ENCODE results near the gene LARGE1. TPM values are rescaled to one million over a fixed set of nuclear protein-coding genes. Genes with fewer than 3 reads are reported as not detected.

LARGE1 gene
- total RNA-seq, 4 donors from 2014 or later: 18.7 to 82.1 (median 39.2) TPM

DNA sequence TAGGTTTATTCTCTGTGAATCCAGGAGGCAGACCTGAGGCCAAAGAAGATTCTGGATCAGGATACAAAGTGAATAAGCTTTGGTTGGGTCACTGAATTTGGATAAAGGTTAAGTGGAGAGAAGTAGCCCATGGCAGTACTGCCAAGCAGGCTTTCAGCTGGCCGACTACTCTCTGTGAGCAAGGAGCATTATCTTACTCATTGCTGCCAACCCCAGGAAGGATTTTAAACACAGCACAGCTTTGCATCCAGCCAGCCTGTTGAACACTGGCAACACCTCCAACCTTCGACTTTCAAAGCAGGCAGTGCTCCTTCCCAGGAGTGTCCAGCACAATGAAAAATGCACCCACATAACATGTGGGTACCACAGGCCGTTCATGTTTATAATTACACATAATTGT lies 498.4 kb downstream of the LARGE1 start:
- intact Hi-C loops (cut with DNase I; ENCODE audit: low total_unique reads): no loop called here
- no peak for DNase-seq

DNA sequence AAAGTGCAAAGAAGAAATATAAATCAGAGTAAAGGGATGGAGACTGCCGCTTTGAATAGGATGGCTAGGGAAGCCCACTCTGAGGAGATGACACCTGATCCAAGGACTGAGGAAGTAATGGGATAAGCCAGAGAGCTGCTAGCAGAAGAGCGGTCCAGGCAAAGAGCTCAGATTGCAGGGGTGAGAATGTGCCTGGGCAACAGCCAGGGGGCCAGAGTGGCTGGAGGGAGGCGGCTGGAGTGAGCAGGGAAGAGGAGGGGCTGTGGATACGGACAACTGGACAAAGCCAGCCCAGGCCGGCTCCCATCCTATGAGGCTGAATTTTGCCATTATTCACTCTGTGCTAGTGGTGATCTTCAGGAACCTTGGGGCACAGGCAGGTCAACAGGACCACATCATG lies 501.8 kb downstream of the LARGE1 start:
- Histone ChIP-seq H3K4me1 (no peaks in the 10 kb centered on the region), H3K27me3 (no peaks in the 10 kb centered on the region), H3K36me3 (no peaks in the 10 kb centered on the region), H3K27ac (no peak overlapping the region), H3K9me3 (no peaks in the 10 kb centered on the region), H3K4me3 (no peak overlapping the region)
- intact Hi-C loops (cut with DNase I; ENCODE audit: low total_unique reads): no loop called here
- TF ChIP-seq POLR2A (IDR thresholded peaks at IDR 0.05): no peak
- TF ChIP-seq, protein P1, sequence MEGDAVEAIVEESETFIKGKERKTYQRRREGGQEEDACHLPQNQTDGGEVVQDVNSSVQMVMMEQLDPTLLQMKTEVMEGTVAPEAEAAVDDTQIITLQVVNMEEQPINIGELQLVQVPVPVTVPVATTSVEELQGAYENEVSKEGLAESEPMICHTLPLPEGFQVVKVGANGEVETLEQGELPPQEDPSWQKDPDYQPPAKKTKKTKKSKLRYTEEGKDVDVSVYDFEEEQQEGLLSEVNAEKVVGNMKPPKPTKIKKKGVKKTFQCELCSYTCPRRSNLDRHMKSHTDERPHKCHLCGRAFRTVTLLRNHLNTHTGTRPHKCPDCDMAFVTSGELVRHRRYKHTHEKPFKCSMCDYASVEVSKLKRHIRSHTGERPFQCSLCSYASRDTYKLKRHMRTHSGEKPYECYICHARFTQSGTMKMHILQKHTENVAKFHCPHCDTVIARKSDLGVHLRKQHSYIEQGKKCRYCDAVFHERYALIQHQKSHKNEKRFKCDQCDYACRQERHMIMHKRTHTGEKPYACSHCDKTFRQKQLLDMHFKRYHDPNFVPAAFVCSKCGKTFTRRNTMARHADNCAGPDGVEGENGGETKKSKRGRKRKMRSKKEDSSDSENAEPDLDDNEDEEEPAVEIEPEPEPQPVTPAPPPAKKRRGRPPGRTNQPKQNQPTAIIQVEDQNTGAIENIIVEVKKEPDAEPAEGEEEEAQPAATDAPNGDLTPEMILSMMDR (IDR thresholded peaks at IDR 0.05): no peak
- DNase-seq: no peak

More for the DNA sequence above, 498.4 kb downstream of the LARGE1 start:
- Histone ChIP-seq H3K4me3 (no peak overlapping the region), H3K9me3 (no peaks in the 10 kb centered on the region), H3K27me3 (no peaks in the 10 kb centered on the region), H3K36me3 (no peaks in the 10 kb centered on the region), H3K4me1 (no peaks in the 10 kb centered on the region), H3K27ac (no peak overlapping the region)
- TF ChIP-seq POLR2A (IDR thresholded peaks at IDR 0.05): no peak
- TF ChIP-seq, protein P1 (IDR thresholded peaks at IDR 0.05): no peak

DNA sequence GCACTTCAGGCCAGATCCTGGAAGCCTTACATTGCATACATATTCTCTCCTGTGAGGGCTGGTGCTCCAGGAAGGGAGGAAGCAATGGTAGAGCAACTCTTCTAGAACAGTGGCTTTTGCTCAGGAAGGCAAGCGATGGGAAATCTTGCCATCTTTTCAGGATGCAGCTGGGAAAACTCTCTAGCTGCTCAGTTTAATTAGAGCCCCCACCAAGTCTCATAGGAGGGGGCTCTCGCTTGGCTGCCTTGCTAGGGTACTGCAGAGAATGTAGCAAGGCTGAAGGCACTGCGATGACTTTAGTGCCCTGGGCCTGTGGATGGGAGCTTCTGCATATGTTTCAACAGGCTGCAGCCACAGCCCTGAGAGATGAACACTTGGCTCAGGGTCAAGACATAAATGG lies 504.9 kb downstream of the LARGE1 start:
- Histone ChIP-seq H3K27me3 (no peaks in the 10 kb centered on the region), H3K9me3 (no peaks in the 10 kb centered on the region), H3K36me3 (no peaks in the 10 kb centered on the region), H3K4me3 (no peak overlapping the region), H3K27ac (no peak overlapping the region), H3K4me1 (no peaks in the 10 kb centered on the region)
- no peak for TF ChIP-seq POLR2A (IDR thresholded peaks at IDR 0.05)
- TF ChIP-seq, protein P1 (IDR thresholded peaks at IDR 0.05): no peak
- intact Hi-C loops (cut with DNase I; ENCODE audit: low total_unique reads): no loop called here
- DNase-seq: no peak

DNA sequence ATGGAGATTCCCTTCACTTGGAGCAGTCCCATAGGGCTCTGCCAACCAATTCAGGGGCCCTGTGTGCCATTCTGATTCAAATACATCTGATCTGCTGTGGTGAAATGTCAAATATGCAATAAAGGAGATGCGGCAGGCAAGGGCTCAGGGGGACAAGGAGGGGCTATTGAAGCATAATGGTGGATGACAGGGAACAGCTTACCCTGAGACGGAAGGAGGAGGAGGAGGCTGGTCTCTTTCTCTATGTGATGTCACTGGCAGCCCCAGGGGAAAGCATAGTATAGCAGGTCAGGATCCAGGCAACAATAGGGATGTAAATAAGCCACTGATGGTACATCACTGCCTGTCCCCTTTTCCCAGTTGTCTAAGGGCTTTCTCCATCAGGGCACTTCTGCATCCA lies 511.2 kb downstream of the LARGE1 start:
- H3K27me3 ChIP-seq: no peaks in the 10 kb centered on the region
- TF ChIP-seq, protein P1 (IDR thresholded peaks at IDR 0.05): no peak
- intact Hi-C loops (cut with DNase I; ENCODE audit: low total_unique reads): no loop called here

DNA sequence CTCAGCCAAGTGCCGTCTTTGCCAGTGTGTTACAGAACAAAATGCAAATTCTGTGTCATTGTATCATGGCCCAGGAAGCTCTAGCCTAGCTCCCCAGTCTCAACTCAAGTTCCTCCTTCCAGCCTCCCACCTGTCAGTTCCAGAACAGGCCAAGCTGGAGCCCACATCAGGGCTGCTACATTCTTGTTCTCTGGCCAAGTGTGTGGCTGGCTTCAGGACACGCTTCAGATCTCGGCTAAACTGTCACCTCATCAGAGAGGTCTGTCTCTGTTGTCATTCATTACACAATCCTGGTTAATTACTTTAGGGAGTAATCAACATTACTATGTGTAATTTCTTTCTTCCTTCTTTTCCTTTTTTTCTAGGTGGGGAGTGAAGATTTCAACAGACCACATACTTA lies 515.1 kb downstream of the LARGE1 start:
- DNase-seq: no peak
- Histone ChIP-seq H3K4me1 (no peaks in the 10 kb centered on the region), H3K9me3 (no peaks in the 10 kb centered on the region), H3K4me3 (no peak overlapping the region), H3K27ac (no peak overlapping the region), H3K36me3 (no peaks in the 10 kb centered on the region), H3K27me3 (no peaks in the 10 kb centered on the region)
- no peak for TF ChIP-seq POLR2A (IDR thresholded peaks at IDR 0.05)
- TF ChIP-seq, protein P1 (IDR thresholded peaks at IDR 0.05): no peak
- intact Hi-C loops (cut with DNase I; ENCODE audit: low total_unique reads): no loop called here

More for the DNA sequence above, 511.2 kb downstream of the LARGE1 start:
- H3K4me1 ChIP-seq: no peaks in the 10 kb centered on the region
- no peak for DNase-seq
- H3K27ac ChIP-seq: no peak overlapping the region
- no peaks in the 10 kb centered on the region for H3K9me3 ChIP-seq
- H3K36me3 ChIP-seq: no peaks in the 10 kb centered on the region
- H3K4me3 ChIP-seq: no peak overlapping the region

Measured in uterus (tissue), 4 donors.